GM12892 (cell line): ENCODE results near the gene HSPB6.

ENCODE experiments used
- POLR2A ChIP-seq: IDR thresholded peaks from 2 replicates; pipeline ENCODE4 v1.6.1; 2011; ENCODE audit warnings: low read depth, low read length, control low read depth
- POLR2AphosphoS5 ChIP-seq: IDR thresholded peaks from 2 replicates; pipeline ENCODE4 v1.6.1; 2011; ENCODE audit warnings: low read depth, low read length, control low read depth
- TAF1 ChIP-seq: IDR thresholded peaks from 2 replicates; pipeline ENCODE4 v1.6.1; 2011; ENCODE audit warnings: low read depth, mild to moderate bottlenecking, control low read depth, low read length, borderline replicate concordance

DNA sequence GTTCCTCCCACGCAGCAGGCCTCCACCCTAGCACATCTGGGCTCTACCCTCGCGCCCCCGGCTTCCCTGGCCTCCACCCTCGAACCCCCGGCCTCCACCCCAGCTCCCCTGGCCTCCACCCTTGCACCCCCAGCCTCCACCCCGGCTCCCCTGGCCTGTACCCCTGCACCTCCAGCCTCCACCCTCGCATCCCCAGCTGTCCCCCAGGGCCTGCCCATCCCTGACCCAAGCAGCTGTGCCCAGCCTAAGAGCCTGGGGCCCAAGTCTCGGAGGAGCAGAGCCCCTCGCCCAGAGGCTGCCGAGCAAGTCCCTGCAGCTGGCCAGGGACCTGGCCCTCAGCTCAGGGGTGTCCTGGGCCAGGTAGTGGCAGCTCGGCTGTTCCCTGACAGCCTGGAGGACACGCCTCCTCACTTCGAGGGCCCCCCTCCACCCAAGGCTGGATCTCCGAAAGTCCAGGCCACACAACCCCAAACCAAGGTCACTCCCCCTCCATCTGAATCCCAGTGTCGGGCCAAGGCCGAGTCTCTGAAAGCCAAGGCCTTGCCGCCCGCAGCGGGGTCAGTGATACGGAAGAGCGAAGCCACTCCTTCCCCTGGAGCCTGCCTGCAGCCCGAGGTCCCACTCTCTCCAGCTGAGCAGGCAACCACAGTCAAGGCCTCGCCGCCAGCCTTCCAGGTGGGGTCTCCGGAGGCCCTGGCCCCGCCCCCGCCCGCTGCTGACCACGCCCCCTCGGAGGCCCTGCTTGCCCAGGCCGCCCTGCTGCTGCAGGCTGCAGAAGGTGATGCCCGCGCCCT is 10.7 kb upstream of the HSPB6 start:
- TF ChIP-seq POLR2A (no peak), POLR2AphosphoS5 (no peak), TAF1 (no peak)
